Motor neuron (in vitro differentiated cells): ENCODE results near the gene ZG16B. TPM values are rescaled to one million over a fixed set of nuclear protein-coding genes. Genes with fewer than 3 reads are reported as not detected.

Source experiments
- ATAC-seq, 8 experiments: fragments of 200-7000 bp; cut with Tn5 transposase; replicated peaks in 6 of 8; 2 replicates each; pipeline ENCODE4 v1.8.0; 2021; ENCODE audit warnings: mild to moderate bottlenecking in 8 of 8, moderate library complexity in 8 of 8
- H3K27ac ChIP-seq, 2 donors: fragments of 250-450 bp; sonication (Bioruptor Pico); 2 replicates each; pipeline ENCODE4 v1.9.0; 2021; ENCODE audit warnings: antibody characterized with exemption in 2 of 2, mild to moderate bottlenecking in 2 of 2, moderate library complexity in 1 of 2
- H3K4me1 ChIP-seq, 2 donors: fragments of 250-450 bp; sonication (Bioruptor Pico); replicated peaks in 1 of 2; 2 replicates each; pipeline ENCODE4 v1.6.1; 2021; ENCODE audit warnings: antibody characterized with exemption in 2 of 2, mild to moderate bottlenecking in 2 of 2, moderate library complexity in 1 of 2
- H3K4me3 ChIP-seq, 5 donors: fragments of 250-450 bp; sonication (Bioruptor Pico); 2 replicates each; pipeline ENCODE4 v1.9.0; 2021; ENCODE audit warnings: antibody characterized with exemption in 5 of 5, mild to moderate bottlenecking in 5 of 5, moderate library complexity in 4 of 5
- WGBS, 10 experiments: fragments of 450-650 bp; shearing (Covaris generic); methylation state at CpG; one replicate each; pipeline ENCODE4 v1.0.0; 2022; 5-methylcytosine and 5-hydroxymethylcytosine counted together
- in situ Hi-C, 9 experiments: fragments of 400-800 bp; cut with MboI; loops; one replicate each; pipeline ENCODE4 v1.15.0; 2021; ENCODE audit warnings: low sequenced_read_pairs in 9 of 9, low pct_unique_long_range_greater_than_20kb in 2 of 9; ENCODE audit not compliant: unreplicated experiment in 9 of 9
- total RNA-seq, 8 experiments: library from RNA; unstranded; fragments of 300-600 nt; gene quantifications; 2 replicates each; pipeline versions ENCODE4 v1.2.3 to v1.2.4, GENCODE V29; 2022

The ZG16B gene
- total RNA-seq, 8 experiments from 2014 or later, result 0.54 to 1.4 (median 1.2) TPM; not detected in 4

- H3K27ac ChIP-seq, result no peak overlapping the region
- ATAC-seq, result no peak
- no peak overlapping the region for H3K4me3 ChIP-seq
- no peaks in the 10 kb centered on the region for H3K4me1 ChIP-seq
- in situ Hi-C loops, result no loop called here
- WGBS, 10 experiments, result 27 to 89% (median 72%) methylated on average over 2 to 12 of the region's 16 CpGs
Observed at GRCh38 chr16:2848933-2849725, 19.0 kb downstream of the ZG16B start.

GRCh38 chr16:2852003-2852730, 22.1 kb downstream of the ZG16B start:
- Histone ChIP-seq H3K4me1 (no peaks in the 10 kb centered on the region), H3K4me3 (no peak overlapping the region), H3K27ac (no peak overlapping the region)
- in situ Hi-C loops, result no loop called here
- WGBS, 10 experiments, result 36 to 85% (median 72%) methylated on average over 3 to 8 of the region's 16 CpGs; no CpG with 5 or more reads in 5 of the 10 experiments
- ATAC-seq, result no peak

GRCh38 chr16:2852731-2853507, 22.8 kb downstream of the ZG16B start:
- Histone ChIP-seq H3K27ac (no peak overlapping the region), H3K4me3 (no peak overlapping the region), H3K4me1 (no peaks in the 10 kb centered on the region)
- ATAC-seq, result no peak
- 60 to 100% (median 96%) methylated on average over 1 to 5 of the region's 56 CpGs; no CpG with 5 or more reads in 7 of the 10 experiments for WGBS, 10 experiments
- in situ Hi-C loops, result no loop called here

GRCh38 chr16:2853531-2854073, 23.5 kb downstream of the ZG16B start:
- Histone ChIP-seq H3K4me1 (no peaks in the 10 kb centered on the region), H3K27ac (no peak overlapping the region), H3K4me3 (no peak overlapping the region)
- WGBS, 10 experiments, result 50 to 100% (median 75%) methylated on average over 1 to 6 of the region's 18 CpGs; no CpG with 5 or more reads in 6 of the 10 experiments
- in situ Hi-C loops, result no loop called here
- no peak for ATAC-seq

GRCh38 chr16:2854700-2855309, 24.7 kb downstream of the ZG16B start:
- no peaks in the 10 kb centered on the region for H3K4me1 ChIP-seq
- H3K27ac ChIP-seq, result no peak overlapping the region
- 0 to 88% (median 48%) methylated on average over 1 to 5 of the region's 5 CpGs; no CpG with 5 or more reads in 1 of the 10 experiments for WGBS, 10 experiments
- in situ Hi-C loops, result no loop called here
- no peak for ATAC-seq
- no peak overlapping the region for H3K4me3 ChIP-seq

- in situ Hi-C loops, result no loop called here
- Histone ChIP-seq H3K4me3 (no peak overlapping the region), H3K27ac (no peak overlapping the region), H3K4me1 (no peaks in the 10 kb centered on the region)
- ATAC-seq, result no peak
- 40 to 80% (median 79%) methylated on average over 1 to 3 of the region's 6 CpGs; no CpG with 5 or more reads in 4 of the 10 experiments for WGBS, 10 experiments
Observed at GRCh38 chr16:2855536-2855935, 25.4 kb downstream of the ZG16B start.

GRCh38 chr16:2856061-2856670, 26.1 kb downstream of the ZG16B start:
- Histone ChIP-seq H3K4me3 (no peak overlapping the region), H3K4me1 (no peaks in the 10 kb centered on the region), H3K27ac (no peak overlapping the region)
- ATAC-seq, result peak in 1 of 8 experiments; percentile 41
- 100% methylated on average over 1 of the region's 14 CpGs; no CpG with 5 or more reads in 8 of the 10 experiments for WGBS, 10 experiments
- in situ Hi-C loops, result no loop called here

GRCh38 chr16:2856686-2857450, 26.8 kb downstream of the ZG16B start:
- H3K27ac ChIP-seq, result no peak overlapping the region
- no peaks in the 10 kb centered on the region for H3K4me1 ChIP-seq
- no peak overlapping the region for H3K4me3 ChIP-seq
- WGBS, 10 experiments, result 70 to 84% (median 83%) methylated on average over 1 to 7 of the region's 24 CpGs; no CpG with 5 or more reads in 7 of the 10 experiments
- in situ Hi-C loops, result no loop called here
- ATAC-seq, result no peak

GRCh38 chr16:2857451-2858244, 27.5 kb downstream of the ZG16B start, which contains the start of gene PRSS22:
PRSS22 (minus strand) TSS chr16:2858170; CDS start chr16:2858104, 66 bp downstream.
- in situ Hi-C loops, result no loop called here
- ATAC-seq, result peak in 1 of 8 experiments; percentile 49
- H3K4me3 ChIP-seq, result no peak within 1 kb of the TSS
- H3K27ac ChIP-seq, result no peak within 1 kb of the TSS
- no peaks in the 10 kb centered on the region for H3K4me1 ChIP-seq
- WGBS, 10 experiments, result 0 to 58% (median 10%) methylated on average over 1 to 21 of the region's 42 CpGs; no CpG with 5 or more reads in 4 of the 10 experiments

GRCh38 chr16:2858245-2859025, 28.3 kb downstream of the ZG16B start:
- Histone ChIP-seq H3K27ac (no peak overlapping the region), H3K4me3 (no peak overlapping the region), H3K4me1 (no peaks in the 10 kb centered on the region)
- peak in 2 of 8 experiments; percentile 12 to 49 for ATAC-seq
- 10% methylated on average over 2 of the region's 23 CpGs; no CpG with 5 or more reads in 9 of the 10 experiments for WGBS, 10 experiments
- in situ Hi-C loops, result no loop called here
